Measurements from ENCODE around the gene EHD4.

DNA sequence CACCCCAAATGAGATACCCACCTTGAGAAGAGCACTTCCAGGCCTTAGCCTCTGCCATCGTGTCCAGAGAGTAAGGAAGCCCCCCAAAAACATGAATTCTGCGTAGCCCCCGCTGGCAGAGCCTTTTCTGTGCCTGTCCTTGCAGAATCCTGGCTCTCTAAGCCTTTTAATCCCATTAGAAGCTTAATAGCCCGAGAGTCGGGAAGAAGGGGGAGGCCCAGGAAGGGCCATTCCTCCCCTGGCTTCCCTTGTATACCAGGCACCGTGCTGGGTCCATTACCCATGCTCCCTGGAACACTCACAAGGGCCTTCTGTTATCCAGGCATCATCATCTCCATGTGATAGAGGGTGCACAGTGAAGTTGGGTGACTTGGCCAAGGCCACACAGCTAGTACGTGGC, 85.6 kb downstream of the EHD4 start:
- TF ChIP-seq EZH2 (IDR thresholded peaks at IDR 0.05; ENCODE audit: low read length): no peak
- TF ChIP-seq, protein P1, sequence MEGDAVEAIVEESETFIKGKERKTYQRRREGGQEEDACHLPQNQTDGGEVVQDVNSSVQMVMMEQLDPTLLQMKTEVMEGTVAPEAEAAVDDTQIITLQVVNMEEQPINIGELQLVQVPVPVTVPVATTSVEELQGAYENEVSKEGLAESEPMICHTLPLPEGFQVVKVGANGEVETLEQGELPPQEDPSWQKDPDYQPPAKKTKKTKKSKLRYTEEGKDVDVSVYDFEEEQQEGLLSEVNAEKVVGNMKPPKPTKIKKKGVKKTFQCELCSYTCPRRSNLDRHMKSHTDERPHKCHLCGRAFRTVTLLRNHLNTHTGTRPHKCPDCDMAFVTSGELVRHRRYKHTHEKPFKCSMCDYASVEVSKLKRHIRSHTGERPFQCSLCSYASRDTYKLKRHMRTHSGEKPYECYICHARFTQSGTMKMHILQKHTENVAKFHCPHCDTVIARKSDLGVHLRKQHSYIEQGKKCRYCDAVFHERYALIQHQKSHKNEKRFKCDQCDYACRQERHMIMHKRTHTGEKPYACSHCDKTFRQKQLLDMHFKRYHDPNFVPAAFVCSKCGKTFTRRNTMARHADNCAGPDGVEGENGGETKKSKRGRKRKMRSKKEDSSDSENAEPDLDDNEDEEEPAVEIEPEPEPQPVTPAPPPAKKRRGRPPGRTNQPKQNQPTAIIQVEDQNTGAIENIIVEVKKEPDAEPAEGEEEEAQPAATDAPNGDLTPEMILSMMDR (optimal IDR thresholded peaks at IDR 0.05 in 1 of 3, IDR thresholded peaks at IDR 0.05 in 1 of 3, conservative IDR thresholded peaks at IDR 0.05 in 1 of 3; ENCODE audit: extremely low read depth in 1 of 3, insufficient read depth in 2 of 3, low read length in 3 of 3): no peak
